ENCODE results near the gene CNIH3. TPM values are rescaled to one million over a fixed set of nuclear protein-coding genes. Genes with fewer than 3 reads are reported as not detected.
"Not testable (repeated sequence)": the region's sequence is repeated elsewhere in the genome, so short reads cannot be mapped to it uniquely, and the experiment has no call there.

CNIH3 gene
- total RNA-seq, 2 donors from 2014 or later: 0.62 to 1.4 TPM

GRCh38 chr1:224705578-224705977, 89.5 kb downstream of the CNIH3 start:
- no peak overlapping the region for H3K4me3 Mint-ChIP-seq

DNA sequence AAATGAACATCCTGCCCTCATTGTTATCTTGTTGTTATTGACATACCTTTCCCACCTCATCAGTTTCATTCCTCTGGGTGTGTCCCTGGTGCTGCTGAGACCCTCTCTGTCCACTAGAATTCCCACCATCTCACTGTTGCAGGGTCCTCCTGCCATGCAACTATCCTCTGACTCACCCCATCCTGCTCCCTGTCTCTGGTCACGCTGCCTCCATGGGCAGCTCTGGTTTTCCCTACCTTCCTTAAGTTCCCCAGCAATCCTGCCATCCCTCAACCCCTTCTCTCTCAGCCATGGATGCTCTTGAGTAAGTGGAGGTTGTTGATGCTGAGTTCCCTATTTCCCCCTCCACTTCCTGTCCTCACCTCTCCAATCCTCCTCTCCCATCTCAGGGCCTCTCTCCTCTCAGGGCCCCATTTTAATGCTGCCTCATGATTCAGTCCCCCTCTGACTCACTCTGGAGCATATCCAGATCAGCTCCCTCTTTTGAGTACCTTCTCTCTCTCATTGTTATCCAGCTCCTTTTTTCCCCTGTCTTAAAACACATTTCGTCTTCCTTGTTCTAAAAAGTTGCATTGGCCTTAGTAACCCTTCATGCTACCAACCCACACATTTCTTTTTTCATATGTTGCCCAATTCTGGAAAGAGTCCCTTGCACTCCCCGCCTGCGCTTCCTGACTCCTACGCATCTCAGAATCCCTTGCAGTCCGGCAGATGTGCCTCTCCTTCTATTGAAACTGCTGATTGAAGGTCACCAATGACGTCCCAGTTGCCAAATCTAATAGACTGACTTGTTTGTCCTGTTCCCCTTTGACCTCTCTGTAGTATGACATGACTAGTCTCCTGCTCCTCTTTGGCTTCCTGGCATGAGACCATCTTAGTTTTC, 92.0 kb downstream of the CNIH3 start:
- no peak for DNase-seq
- peak in 1 of 2 donors; percentile 43 for ATAC-seq (replicated peaks in 1 of 2)

More at GRCh38 chr1:224705578-224705977, 89.5 kb downstream of the CNIH3 start:
- Mint-ChIP-seq H3K27ac (no peak overlapping the region), H3K9me3 (no peaks in the 10 kb centered on the region), H3K36me3 (ENCODE audit: insufficient read depth in 2 of 2) (no peaks in the 10 kb centered on the region), H3K4me1 (ENCODE audit: low read depth) (peaks cover 8% of the 10 kb centered on the region), H3K27me3 (ENCODE audit: low read depth) (no peaks in the 10 kb centered on the region)
- DNase-seq (no peak), ATAC-seq (replicated peaks in 1 of 2) (no peak)

GRCh38 chr1:224710196-224710595, 94.1 kb downstream of the CNIH3 start:
- Mint-ChIP-seq H3K27ac (no peak overlapping the region), H3K9me3 (no peaks in the 10 kb centered on the region), H3K27me3 (ENCODE audit: low read depth) (no peaks in the 10 kb centered on the region), H3K4me3 (no peak overlapping the region), H3K36me3 (ENCODE audit: insufficient read depth in 2 of 2) (no peaks in the 10 kb centered on the region), H3K4me1 (ENCODE audit: low read depth) (peaks cover 8% of the 10 kb centered on the region)
- ATAC-seq (replicated peaks in 1 of 2) (no peak), DNase-seq (no peak)

More for the DNA sequence above, 92.0 kb downstream of the CNIH3 start:
- Mint-ChIP-seq H3K36me3 (ENCODE audit: insufficient read depth in 2 of 2) (no peaks in the 10 kb centered on the region), H3K4me3 (peak overlapping the region in 1 of 2 donors; percentile 7), H3K27me3 (ENCODE audit: low read depth) (no peaks in the 10 kb centered on the region), H3K4me1 (ENCODE audit: low read depth) (peaks cover 8% of the 10 kb centered on the region), H3K9me3 (no peaks in the 10 kb centered on the region), H3K27ac (no peak overlapping the region)

DNA sequence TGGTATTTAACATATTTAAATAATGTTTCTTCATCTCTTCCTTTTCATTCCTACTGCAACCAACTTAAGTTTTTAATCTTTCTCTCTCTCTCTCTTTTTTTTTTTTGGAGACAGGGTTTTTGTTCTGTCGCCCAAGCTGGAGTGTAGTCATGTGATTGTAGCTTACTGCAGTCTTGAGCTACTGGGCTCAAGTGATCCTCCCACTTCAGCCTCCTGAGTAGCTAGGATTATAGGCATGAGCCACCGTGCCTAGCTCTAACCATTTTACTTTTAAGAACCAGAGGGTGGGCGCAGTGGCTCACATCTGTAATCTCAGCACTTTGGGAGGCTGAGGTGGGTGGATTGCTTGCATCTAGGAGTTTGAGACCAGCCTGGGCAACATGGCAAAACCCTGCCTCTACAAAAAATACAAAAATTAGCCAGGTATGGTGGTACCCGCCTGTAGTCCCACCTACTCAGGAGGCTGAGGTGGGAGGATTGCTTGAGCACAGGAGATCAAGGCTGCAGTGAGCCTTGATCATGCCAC, 95.2 kb downstream of the CNIH3 start:
- H3K4me3 Mint-ChIP-seq; DNase-seq; H3K36me3 Mint-ChIP-seq (ENCODE audit: insufficient read depth in 2 of 2); H3K27ac Mint-ChIP-seq; H3K9me3 Mint-ChIP-seq; ATAC-seq (replicated peaks in 1 of 2); H3K27me3 Mint-ChIP-seq (ENCODE audit: low read depth); H3K4me1 Mint-ChIP-seq (ENCODE audit: low read depth): not testable (repeated sequence)

GRCh38 chr1:224711876-224712275, 95.8 kb downstream of the CNIH3 start:
- ATAC-seq (replicated peaks in 1 of 2): no peak
- no peak overlapping the region for H3K27ac Mint-ChIP-seq
- peaks cover 8% of the 10 kb centered on the region for H3K4me1 Mint-ChIP-seq (ENCODE audit: low read depth)
- no peak for DNase-seq
- no peaks in the 10 kb centered on the region for H3K27me3 Mint-ChIP-seq (ENCODE audit: low read depth)
- H3K4me3 Mint-ChIP-seq: no peak overlapping the region
- H3K9me3 Mint-ChIP-seq: no peaks in the 10 kb centered on the region
- H3K36me3 Mint-ChIP-seq (ENCODE audit: insufficient read depth in 2 of 2): no peaks in the 10 kb centered on the region

DNA sequence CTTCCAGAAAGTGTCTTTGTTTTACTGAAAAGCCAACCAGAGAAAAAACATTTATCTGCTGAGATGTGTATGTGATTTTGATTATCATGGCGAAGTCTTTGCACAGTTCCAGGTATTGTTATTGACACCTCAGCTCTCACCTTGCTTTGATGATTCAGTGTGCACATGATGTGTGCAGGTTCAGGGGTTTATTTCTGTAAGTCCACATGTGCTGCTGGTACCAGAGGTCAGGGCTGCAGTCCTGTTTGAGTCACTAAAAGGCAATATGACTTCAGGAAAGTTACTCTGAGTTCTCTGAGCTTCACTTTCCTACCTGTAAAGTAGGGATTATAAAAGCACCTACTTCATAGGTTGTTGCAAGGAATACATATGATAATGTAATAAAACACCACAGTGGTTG, 97.1 kb downstream of the CNIH3 start:
- Mint-ChIP-seq H3K27ac (no peak overlapping the region), H3K27me3 (ENCODE audit: low read depth) (peaks cover 3% of the 10 kb centered on the region), H3K9me3 (no peaks in the 10 kb centered on the region), H3K36me3 (ENCODE audit: insufficient read depth in 2 of 2) (no peaks in the 10 kb centered on the region), H3K4me1 (ENCODE audit: low read depth) (peaks cover 5% of the 10 kb centered on the region), H3K4me3 (no peak overlapping the region)
- DNase-seq: no peak
- no peak for ATAC-seq (replicated peaks in 1 of 2)

- Mint-ChIP-seq H3K4me1 (ENCODE audit: low read depth) (peaks cover 13% of the 10 kb centered on the region), H3K36me3 (ENCODE audit: insufficient read depth in 2 of 2) (no peaks in the 10 kb centered on the region), H3K27ac (no peak overlapping the region), H3K9me3 (no peaks in the 10 kb centered on the region), H3K27me3 (ENCODE audit: low read depth) (peaks cover 16% of the 10 kb centered on the region), H3K4me3 (no peak overlapping the region)
- no peak for ATAC-seq (replicated peaks in 1 of 2)
- DNase-seq: no peak
Measured at GRCh38 chr1:224714553-224714952, 98.4 kb downstream of the CNIH3 start.

- H3K4me3 Mint-ChIP-seq: no peak overlapping the region
- ATAC-seq (replicated peaks in 1 of 2) (peak in 1 of 2 donors; percentile 22), DNase-seq (no peak)
- no peak overlapping the region for H3K27ac Mint-ChIP-seq
- peaks cover 25% of the 10 kb centered on the region for H3K27me3 Mint-ChIP-seq (ENCODE audit: low read depth)
- H3K4me1 Mint-ChIP-seq (ENCODE audit: low read depth): peaks cover 13% of the 10 kb centered on the region
- no peaks in the 10 kb centered on the region for H3K36me3 Mint-ChIP-seq (ENCODE audit: insufficient read depth in 2 of 2)
- no peaks in the 10 kb centered on the region for H3K9me3 Mint-ChIP-seq
Measured at GRCh38 chr1:224718470-224719053, 102.4 kb downstream of the CNIH3 start.

DNA sequence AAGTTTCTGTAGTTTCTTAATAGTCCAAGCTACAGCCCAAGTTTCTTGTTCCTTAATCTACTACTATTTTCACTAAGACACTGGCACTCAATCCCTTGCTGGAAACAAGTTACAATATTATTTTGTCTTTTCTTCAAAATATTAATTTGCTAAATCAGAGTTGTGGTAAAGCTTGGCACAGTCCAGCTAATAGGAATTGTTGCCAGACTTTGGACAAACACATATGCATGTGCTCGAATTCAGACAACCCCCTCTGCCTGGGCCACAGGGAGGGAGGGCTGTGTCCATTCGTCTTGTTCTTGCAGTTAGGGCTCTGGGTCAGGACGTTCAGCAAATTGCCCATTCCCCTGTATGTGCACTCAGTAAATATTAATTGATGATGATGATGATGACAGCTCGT, 103.6 kb downstream of the CNIH3 start:
- no peak for ATAC-seq (replicated peaks in 1 of 2)
- peaks cover 13% of the 10 kb centered on the region for H3K4me1 Mint-ChIP-seq (ENCODE audit: low read depth)
- no peak overlapping the region for H3K27ac Mint-ChIP-seq
- peaks cover 25% of the 10 kb centered on the region for H3K27me3 Mint-ChIP-seq (ENCODE audit: low read depth)
- no peaks in the 10 kb centered on the region for H3K9me3 Mint-ChIP-seq
- no peaks in the 10 kb centered on the region for H3K36me3 Mint-ChIP-seq (ENCODE audit: insufficient read depth in 2 of 2)
- DNase-seq: no peak
- no peak overlapping the region for H3K4me3 Mint-ChIP-seq

DNA sequence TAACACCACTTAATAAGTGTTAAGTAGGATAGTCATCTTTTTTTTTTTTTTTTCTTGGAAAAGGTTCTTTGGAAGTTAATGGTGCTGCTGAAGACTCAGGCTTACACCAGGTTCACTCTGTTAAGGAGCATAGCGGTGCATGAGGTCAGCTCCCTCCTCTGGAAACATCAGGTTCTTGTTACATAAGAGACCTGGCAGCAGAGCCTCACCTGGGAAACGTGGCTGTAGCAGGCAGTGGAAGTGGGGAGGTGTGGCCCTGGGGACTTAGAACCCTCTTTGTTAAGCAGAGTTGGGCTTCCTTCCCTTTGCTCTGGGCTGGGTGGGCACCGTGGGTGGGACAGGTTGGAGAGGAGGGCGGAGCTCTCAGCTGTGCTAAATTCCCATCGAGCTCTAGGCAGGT, 104.1 kb downstream of the CNIH3 start:
- DNase-seq (no peak), ATAC-seq (replicated peaks in 1 of 2) (no peak)
- Mint-ChIP-seq H3K4me1 (ENCODE audit: low read depth) (peaks cover 13% of the 10 kb centered on the region), H3K9me3 (no peaks in the 10 kb centered on the region), H3K36me3 (ENCODE audit: insufficient read depth in 2 of 2) (no peaks in the 10 kb centered on the region), H3K4me3 (no peak overlapping the region), H3K27me3 (ENCODE audit: low read depth) (peaks cover 25% of the 10 kb centered on the region), H3K27ac (no peak overlapping the region)

DNA sequence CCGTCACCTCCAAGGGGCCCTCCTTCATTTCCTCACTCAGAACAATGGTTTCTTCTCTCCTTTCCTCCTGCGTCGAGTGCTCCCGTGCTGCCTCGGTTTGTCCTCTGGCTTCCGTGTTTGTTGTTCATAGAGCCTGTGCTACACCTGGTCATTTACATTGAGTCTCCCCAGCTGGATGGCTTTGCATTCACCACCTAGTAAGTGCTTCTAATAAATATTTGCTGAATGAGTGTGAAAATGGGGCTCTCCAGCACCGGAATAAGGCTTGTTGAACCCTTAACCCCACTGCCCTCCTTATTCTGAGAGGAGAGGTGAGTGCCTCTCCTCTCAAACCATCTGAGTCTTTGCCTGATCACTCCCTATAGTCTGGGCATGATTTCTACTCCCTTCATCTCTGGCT, 104.9 kb downstream of the CNIH3 start:
- peaks cover 25% of the 10 kb centered on the region for H3K27me3 Mint-ChIP-seq (ENCODE audit: low read depth)
- no peaks in the 10 kb centered on the region for H3K9me3 Mint-ChIP-seq
- H3K27ac Mint-ChIP-seq: no peak overlapping the region
- no peak overlapping the region for H3K4me3 Mint-ChIP-seq
- no peak for ATAC-seq (replicated peaks in 1 of 2)
- H3K36me3 Mint-ChIP-seq (ENCODE audit: insufficient read depth in 2 of 2): no peaks in the 10 kb centered on the region
- H3K4me1 Mint-ChIP-seq (ENCODE audit: low read depth): peaks cover 13% of the 10 kb centered on the region
- no peak for DNase-seq

DNA sequence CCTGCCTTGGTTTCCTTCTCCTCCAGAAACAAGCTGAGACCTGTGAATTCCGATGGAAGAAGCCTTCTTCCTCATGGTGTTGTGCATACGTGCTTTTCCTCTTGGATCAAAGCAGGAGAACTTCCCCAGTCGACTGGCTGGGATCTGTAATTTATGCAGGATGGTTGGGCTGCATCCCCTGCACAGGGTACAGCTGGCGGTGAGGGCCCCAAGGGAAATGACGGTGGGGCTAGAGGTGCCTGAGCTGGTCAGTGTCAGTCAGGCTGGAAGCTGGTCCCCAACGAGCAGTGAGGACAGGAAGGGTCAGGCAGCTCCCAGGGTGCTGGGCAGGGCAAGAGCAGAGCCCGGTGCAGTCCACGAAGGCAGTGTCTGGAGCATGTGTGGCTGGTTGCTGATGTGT, 106.7 kb downstream of the CNIH3 start:
- no peak overlapping the region for H3K27ac Mint-ChIP-seq
- peaks cover 21% of the 10 kb centered on the region for H3K4me1 Mint-ChIP-seq (ENCODE audit: low read depth)
- H3K4me3 Mint-ChIP-seq: no peak overlapping the region
- H3K27me3 Mint-ChIP-seq (ENCODE audit: low read depth): peaks cover 25% of the 10 kb centered on the region
- no peaks in the 10 kb centered on the region for H3K9me3 Mint-ChIP-seq
- no peak for ATAC-seq (replicated peaks in 1 of 2)
- H3K36me3 Mint-ChIP-seq (ENCODE audit: insufficient read depth in 2 of 2): no peaks in the 10 kb centered on the region
- no peak for DNase-seq

GRCh38 chr1:224724566-224724965, 108.4 kb downstream of the CNIH3 start:
- peaks cover 8% of the 10 kb centered on the region for H3K4me1 Mint-ChIP-seq (ENCODE audit: low read depth)
- peaks cover 9% of the 10 kb centered on the region for H3K27me3 Mint-ChIP-seq (ENCODE audit: low read depth)
- DNase-seq: no peak
- no peak overlapping the region for H3K27ac Mint-ChIP-seq
- no peaks in the 10 kb centered on the region for H3K9me3 Mint-ChIP-seq
- no peaks in the 10 kb centered on the region for H3K36me3 Mint-ChIP-seq (ENCODE audit: insufficient read depth in 2 of 2)
- no peak for ATAC-seq (replicated peaks in 1 of 2)
- H3K4me3 Mint-ChIP-seq: no peak overlapping the region
